Hematopoietic multipotent progenitor cell (in vitro differentiated cells): ENCODE measurements around the gene NPW. TPM values are rescaled to one million over a fixed set of nuclear protein-coding genes. Genes with fewer than 3 reads are reported as not detected.

ENCODE experiments used
- DNase-seq, 3 donors: peaks; one replicate each; pipeline ENCODE4 v3.0.0-alpha.2; 2011 to 2015; ENCODE audit warnings: low read depth in 2 of 3, low spot score in 2 of 3
- total RNA-seq: library from RNA; depleted of rRNA; stranded (reverse); fragments of >200 nt; gene quantifications from one replicate; pipeline ENCODE4 v1.2.3, GENCODE V29; 2012

NPW gene
- total RNA-seq, 1 donor, result 3.8 TPM

GRCh38 chr16:2016407-2016922, 3.1 kb upstream of the NPW start:
- DNase-seq, result no peak

- peak in 1 of 3 donors; percentile 49 for DNase-seq
Measured at GRCh38 chr16:2019921-2020831, 591 bp downstream of the NPW start.

DNA sequence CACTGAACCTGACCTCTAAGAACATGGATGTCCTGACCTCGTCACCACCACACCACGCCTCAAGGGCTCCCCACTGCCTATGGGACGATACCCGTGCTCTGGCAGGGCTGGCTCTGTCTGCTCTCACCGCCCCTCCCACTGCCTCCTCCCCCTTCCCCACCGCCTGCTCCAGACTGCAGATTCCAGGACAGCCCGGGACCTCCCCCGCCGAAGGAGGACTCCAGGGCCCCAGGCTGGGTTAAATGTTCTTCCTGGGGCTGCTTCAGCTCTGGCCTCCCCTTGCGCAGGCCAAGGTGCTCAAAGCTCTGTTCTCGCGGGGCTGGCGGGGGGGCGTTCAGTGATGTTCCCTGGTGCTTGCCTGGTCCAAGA, 3.1 kb downstream of the NPW start:
- DNase-seq, result no peak

DNA sequence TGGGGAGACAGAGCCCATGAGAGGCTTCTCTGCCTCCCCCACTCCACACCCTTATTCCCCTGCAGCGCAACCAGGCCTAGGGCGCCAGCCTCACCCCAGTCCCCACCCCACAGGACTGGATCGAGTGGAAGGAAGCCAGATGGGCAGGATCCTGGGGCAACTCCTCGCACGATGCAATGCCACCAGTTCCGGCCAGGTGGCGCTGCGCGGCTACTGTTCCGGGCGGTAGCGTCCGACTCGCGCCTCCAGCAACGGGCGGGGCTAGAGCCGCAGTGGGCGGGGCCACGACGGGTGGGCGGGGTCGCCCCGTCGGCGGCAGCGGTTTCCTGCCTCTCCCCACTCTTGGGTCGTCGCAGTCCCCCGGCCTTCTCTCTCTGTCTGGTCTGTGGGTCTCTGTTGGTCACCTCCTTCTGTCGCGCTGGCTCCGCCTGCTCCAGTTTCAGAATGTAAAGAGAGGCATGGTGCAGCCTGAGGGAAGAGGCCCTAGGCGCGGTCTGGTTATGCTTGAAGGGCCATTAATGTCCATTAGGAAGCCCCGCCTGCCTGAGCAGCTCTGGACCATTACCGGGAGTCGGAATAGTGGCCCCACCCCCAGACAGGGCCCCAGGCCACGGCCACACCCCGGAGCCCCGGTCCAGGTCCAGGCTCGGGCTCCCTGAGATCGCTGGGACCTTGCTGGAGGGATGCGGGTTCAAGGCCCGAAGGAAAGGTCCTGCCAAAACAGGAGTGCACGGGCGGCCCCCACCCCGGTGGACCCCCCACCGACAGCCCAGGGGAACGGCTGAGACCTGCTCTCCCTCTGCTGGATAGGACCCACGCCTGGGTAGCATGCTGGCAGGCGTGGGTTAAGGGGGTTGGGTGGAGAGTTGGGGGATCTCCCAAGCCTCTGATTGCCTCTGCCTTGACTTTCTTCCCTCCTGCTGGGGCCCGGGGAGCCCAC, 3.8 kb downstream of the NPW start:
- peak; percentile 90 to 95 (median 94) for DNase-seq

- DNase-seq, result no peak
Measured at GRCh38 chr16:2024032-2024420, 4.4 kb downstream of the NPW start.

DNA sequence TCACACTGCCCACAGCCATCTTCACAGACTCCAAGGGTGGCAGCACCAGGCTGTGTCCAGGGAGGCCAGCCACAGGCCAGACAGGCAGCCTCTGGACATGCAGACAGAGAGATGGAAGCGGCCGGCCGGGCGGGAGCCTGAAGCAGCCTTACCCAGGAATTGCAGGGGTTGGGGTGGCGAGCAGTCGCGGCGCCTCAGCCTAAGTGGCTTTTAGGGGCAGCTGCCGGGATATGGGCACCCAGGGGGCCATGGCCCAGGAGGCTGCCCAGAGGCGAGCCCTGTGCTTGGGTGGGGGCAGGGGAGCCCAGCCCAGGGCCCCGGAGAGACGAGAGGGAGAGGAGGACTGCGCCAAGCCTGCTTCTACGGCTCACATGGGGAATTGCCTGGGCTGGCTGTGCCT, 5.7 kb downstream of the NPW start:
- no peak for DNase-seq

GRCh38 chr16:2025878-2026460, 6.4 kb downstream of the NPW start:
- DNase-seq, result no peak

DNA sequence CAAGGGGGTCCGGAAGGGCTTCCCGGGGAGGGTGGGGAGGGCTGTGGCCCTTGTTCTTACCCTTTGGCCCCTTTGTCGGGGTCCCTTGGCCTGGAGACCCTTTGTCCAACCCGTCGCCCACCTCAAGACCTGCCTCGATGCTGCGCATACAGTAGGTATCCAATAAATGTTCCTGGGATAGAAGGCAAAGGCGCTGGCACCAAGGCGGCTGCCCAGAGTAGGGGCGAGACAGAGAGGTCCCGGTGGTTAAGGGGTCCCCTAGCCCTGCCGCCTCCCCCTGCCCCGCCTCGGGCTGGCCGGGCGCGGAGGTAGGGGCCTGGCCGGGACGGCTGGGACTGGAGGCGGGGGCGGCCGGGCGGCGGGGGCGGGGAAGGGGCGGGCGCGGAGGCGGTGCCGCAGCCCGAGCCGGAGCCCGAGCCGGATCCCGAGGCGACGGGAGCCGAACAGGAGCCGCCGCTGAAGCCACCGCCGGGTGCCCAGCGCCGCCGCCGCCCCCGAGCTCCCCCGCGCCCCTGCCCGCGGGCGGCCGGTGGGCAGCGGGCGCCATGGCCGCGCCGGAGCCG, 7.0 kb downstream of the NPW start, which contains the start of gene NHERF2:
NHERF2 (plus strand) TSS at position 442 of the 563 bp plus-strand sequence; CDS start at position 546, 104 bp downstream.
- no peak for DNase-seq

DNA sequence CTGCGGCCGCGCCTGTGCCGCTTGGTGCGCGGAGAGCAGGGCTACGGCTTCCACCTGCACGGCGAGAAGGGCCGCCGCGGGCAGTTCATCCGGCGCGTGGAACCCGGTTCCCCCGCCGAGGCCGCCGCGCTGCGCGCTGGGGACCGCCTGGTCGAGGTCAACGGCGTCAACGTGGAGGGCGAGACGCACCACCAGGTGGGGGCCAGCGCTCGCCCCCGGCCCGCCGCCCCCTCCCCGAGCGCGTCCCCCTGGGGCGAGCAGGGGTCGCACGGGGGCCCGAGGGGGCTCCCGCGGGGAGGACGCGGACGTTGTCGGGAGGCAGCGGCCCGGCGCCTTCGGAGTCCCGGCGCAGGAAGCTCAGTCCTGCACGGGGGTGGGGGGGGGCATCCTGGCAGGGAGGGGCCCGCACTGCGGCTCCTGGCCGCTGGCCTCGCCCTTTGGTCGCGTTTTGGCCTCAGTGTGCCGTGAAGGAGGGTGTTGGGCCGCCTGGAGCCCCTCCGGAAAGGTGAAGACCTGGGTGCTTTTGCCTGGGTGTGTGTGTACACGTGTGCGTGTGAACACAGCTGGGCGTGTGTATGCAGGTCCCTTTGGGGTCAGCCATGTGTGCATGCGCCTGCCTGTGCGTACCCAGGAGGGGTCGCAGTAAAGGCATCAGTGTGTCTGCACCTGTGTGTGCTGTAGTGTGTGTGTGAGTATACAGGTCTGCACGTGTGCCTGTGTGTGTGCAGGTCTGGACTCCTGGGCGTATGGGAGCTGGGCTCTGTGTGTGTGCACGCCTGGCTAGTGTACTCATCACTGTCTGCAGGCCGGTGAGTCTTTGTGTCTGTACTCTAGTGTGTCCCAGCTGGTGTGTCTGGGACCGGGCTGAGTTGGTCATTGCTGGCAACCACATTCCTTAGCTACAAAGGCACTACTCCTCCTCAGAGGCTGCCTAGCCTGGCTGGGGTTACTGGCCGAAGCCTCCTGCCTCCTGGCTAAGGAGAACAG, 7.7 kb downstream of the NPW start:
- no peak for DNase-seq

DNA sequence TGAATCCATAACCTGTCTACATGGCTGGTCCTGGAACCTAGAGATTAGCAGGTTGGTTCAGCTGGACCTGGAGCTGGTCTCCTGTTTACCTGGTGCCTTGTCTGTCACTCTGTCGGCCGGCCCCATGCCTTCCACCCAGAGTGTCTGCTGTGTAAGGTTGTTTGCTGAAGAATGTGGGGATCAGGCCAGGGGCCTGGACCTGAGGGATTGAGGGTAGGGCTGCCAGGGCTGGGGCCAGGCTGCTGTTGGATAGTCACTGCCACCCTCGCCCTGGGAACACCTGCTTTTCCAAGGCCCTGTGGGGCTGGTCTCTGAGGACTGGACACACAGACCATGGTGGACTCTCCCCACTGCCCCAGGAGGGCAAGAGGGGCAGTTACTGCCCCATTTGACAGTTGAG, 8.6 kb downstream of the NPW start:
- no peak for DNase-seq

DNA sequence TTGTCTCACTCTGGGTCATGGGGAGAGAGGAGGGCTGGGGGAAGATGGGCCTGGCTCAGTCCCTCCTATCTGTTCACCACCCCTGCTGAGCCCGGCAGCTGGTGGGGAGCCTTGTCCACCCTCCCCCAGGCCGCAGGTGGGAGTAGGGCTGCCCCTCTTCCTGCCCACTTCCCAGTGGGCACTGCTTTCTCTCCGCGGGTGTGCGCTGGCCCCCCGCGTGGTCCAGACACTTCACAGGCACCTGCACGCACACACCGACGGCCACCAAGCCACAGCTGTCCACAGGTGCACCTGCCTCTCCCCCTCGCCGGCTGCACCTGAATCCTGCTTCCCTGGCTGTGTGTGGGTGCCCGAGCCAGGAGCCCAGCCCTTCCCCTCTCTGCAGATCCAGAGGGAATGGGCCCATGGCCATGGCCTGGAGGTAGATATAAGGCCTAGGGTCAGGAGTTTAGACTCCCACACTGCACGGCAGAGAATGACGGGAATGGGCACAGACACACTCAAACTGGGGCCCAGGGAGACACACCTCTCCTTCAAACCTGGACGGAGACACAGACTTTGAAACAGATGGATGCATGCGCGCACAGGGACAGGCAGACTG, 9.1 kb downstream of the NPW start:
- DNase-seq, result no peak

DNA sequence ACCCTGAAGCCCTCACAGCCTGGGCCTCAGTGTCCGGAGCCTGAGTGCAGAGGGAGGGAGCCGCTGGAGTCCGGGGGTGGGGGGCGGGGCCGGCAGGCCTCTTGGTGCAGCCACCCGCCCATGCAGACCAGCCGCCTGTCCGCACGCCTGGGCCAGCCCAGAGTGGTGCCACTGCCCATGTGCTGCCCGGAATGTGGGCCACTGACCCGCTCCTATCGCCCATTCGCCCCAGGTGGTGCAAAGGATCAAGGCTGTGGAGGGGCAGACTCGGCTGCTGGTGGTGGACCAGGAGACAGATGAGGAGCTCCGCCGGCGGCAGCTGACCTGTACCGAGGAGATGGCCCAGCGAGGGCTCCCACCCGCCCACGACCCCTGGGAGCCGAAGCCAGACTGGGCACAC, 9.8 kb downstream of the NPW start:
- DNase-seq, result no peak

- DNase-seq, result no peak
Measured at GRCh38 chr16:2030036-2030435, 10.5 kb downstream of the NPW start.

- DNase-seq, result no peak
Measured at GRCh38 chr16:2031081-2031577, 11.5 kb downstream of the NPW start.

DNA sequence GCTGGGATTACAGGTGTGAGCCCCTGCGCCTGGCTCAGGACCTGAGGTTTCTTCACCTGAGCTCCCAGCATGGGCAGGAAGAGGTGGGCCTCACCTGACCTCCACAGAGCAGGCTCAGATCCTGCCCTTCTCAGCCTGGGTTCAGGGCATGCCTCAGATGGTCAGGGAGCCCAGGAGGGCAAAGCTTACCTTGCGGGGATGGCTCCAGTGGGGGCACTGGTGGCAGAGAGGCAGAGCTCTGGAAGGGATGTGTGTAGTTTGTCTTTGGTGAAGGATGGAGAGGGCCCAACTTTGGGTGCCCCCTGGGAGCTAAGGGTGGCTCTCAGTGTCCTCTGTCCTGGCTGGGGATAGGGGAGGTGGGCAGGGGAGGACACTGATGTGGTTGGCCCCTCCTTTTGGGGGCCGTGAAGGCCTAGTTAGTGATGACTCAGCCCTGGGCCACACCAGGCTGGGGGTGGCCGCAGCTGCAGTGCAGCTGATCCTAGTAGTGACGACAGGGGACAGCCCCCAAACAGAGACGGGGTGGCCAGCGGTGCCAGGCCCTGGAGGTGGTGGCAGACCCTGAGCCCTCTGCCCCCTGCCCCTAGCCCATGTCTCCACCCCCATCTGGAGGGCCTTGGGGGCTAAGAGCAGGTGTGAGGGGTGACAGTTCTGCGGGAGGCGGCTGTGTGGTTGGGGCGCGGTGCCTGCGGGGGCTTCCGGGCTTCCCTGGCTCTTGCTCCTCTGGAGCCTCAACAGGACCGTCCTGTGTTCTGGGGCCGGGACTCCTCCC, 12.9 kb downstream of the NPW start:
- peak in 1 of 3 donors; percentile 22 for DNase-seq

DNA sequence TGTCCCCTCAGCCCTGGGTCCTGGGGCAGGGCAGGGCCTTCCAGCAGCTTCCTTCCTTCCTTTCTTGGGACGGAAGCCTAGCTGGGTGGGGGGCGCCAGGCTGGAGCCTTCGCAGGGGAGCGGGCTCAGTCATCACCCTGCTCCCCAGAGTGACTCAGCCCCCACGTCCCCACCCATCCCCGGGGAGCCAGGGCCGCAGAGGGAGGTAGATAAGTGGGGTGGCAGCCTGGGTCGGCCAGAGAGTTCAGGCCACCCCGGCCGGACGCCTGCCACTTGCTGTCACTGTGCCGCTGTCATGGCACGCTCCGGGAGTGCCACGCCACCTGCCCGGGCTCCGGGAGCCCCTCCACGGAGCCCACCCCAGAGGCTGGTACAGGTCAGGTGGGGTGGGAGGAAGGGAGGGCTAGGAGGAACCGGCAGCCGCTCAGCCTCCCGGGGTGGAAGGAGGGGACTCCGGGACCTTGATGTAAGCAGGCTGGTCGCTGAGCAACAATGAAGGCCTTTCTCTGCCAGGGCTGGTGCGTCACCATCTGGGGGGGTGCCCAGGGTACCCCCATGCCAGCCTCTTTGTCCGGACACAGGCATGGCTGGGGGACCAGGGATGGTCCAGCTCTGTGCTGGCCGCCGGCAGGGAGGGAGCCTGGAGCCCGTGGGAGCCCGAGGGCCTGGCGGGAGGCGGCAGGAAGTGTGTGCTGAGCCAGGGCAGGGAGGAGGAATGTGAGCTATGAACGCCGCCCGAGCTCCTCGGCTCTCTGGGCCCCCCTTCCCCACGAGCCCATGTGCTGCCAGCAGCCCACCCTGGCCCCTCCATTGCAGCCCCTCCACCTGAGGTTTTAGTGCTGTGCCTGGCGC, 13.7 kb downstream of the NPW start:
- peak in 2 of 3 donors; percentile 68 to 74 for DNase-seq
